ENCODE results near the gene ZNF76.

- no peak for TF ChIP-seq CTCF (conservative IDR thresholded peaks at IDR 0.05)
- no peak for TF ChIP-seq EZH2 (IDR thresholded peaks at IDR 0.05; ENCODE audit: low read depth)
Measured at GRCh38 chr6:35224720-35225119, 34.8 kb upstream of the ZNF76 start.
